GM23338 (cell line): ENCODE data around the gene IGFL4.
A peak's percentile ranks its signal among the peaks of the same experiment; 100 is the strongest.

ENCODE experiments used
- CREB1 ChIP-seq: fragments of 250-450 bp; sonication (Bioruptor Pico); IDR thresholded peaks from 2 replicates; pipeline ENCODE4 v1.5.0; 2020; ENCODE audit warnings: low read depth, mild to moderate bottlenecking, moderate library complexity
- EZH2 ChIP-seq: fragments of 200-600 bp; sonication (generic); IDR thresholded peaks from one replicate; pipeline ENCODE4 v1.8.0; 2017; ENCODE audit warnings: antibody characterized with exemption, mild to moderate bottlenecking, low read depth; ENCODE audit not compliant: unreplicated experiment
- EZH2phosphoT487 ChIP-seq: fragments of 200-600 bp; sonication (generic); IDR thresholded peaks from one replicate; pipeline ENCODE4 v1.8.1; 2018; ENCODE audit warnings: antibody characterized with exemption; ENCODE audit not compliant: unreplicated experiment
- JUNB ChIP-seq: IDR thresholded peaks from one replicate; pipeline ENCODE4 v1.6.1; 2016; ENCODE audit warnings: antibody characterized with exemption; ENCODE audit not compliant: unreplicated experiment
- NANOG ChIP-seq: IDR thresholded peaks from 2 replicates; pipeline ENCODE4 v1.6.1; 2016; ENCODE audit warnings: antibody characterized with exemption, borderline replicate concordance
- POLR2AphosphoS5 ChIP-seq: IDR thresholded peaks from 2 replicates; pipeline ENCODE4 v1.6.1; 2016; ENCODE audit warnings: antibody characterized with exemption, low read depth
- STAT1 ChIP-seq: IDR thresholded peaks from one replicate; pipeline ENCODE4 v1.6.1; 2016; ENCODE audit warnings: antibody characterized with exemption; ENCODE audit not compliant: unreplicated experiment
- ZNF114 ChIP-seq: fragments of 250-450 bp; sonication (Bioruptor Pico); IDR thresholded peaks from 2 replicates; pipeline ENCODE4 v1.5.0; 2020; ENCODE audit warnings: mild to moderate bottlenecking, moderate library complexity
- ZNF331 ChIP-seq: fragments of 250-450 bp; sonication (Bioruptor Pico); IDR thresholded peaks from 2 replicates; pipeline ENCODE4 v1.5.0; 2020; ENCODE audit warnings: low read depth, mild to moderate bottlenecking, moderate library complexity
- TF ChIP-seq, protein P1 (sequence below), 2 experiments: fragments of 200-600 bp in 1 of 2; sonication (generic) in 1 of 2; conservative IDR thresholded peaks; 2 replicates each; pipeline versions ENCODE4 v1.5.1 to v1.6.1; 2016 to 2017; ENCODE audit warnings: antibody characterized with exemption in 2 of 2, low read depth in 2 of 2, mild to moderate bottlenecking in 2 of 2, moderate library complexity in 1 of 2
- TF ChIP-seq, protein P2 (sequence below): IDR thresholded peaks from one replicate; pipeline ENCODE4 v1.6.1; 2018; ENCODE audit warnings: antibody characterized with exemption; ENCODE audit not compliant: unreplicated experiment
- TF ChIP-seq, protein P3 (sequence below): IDR thresholded peaks from 2 replicates; pipeline ENCODE4 v1.6.1; 2016; ENCODE audit warnings: antibody characterized with exemption
- TF ChIP-seq, protein P4 (sequence below): fragments of 250-450 bp; sonication (Bioruptor Pico); IDR thresholded peaks from 2 replicates; pipeline ENCODE4 v1.5.0; 2020; ENCODE audit warnings: mild to moderate bottlenecking, moderate library complexity

DNA sequence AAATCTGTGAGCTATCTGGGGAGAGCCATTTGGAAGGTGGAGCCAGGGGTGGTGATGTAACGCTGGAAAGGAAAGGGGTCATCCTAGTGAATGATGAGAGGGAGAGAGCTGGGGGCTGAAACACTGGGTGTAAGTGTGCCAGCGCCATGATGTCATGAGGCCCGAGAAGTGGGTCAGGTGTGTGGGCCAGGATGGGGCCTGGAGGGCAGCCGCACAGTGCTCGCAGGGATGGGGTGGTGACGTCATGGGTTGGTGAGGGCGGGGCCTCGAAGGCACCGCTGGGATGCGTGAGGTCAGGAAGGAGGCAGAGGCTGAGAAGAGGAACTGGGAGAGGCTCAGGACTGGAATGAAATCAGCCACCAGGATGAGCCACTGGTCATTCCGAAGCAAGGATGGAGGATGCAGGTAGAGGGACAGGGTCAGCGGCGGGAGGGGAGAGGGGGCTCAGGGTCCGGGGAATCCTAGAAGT lies 41.1 kb downstream of the IGFL4 start:
- TF ChIP-seq, protein P1, sequence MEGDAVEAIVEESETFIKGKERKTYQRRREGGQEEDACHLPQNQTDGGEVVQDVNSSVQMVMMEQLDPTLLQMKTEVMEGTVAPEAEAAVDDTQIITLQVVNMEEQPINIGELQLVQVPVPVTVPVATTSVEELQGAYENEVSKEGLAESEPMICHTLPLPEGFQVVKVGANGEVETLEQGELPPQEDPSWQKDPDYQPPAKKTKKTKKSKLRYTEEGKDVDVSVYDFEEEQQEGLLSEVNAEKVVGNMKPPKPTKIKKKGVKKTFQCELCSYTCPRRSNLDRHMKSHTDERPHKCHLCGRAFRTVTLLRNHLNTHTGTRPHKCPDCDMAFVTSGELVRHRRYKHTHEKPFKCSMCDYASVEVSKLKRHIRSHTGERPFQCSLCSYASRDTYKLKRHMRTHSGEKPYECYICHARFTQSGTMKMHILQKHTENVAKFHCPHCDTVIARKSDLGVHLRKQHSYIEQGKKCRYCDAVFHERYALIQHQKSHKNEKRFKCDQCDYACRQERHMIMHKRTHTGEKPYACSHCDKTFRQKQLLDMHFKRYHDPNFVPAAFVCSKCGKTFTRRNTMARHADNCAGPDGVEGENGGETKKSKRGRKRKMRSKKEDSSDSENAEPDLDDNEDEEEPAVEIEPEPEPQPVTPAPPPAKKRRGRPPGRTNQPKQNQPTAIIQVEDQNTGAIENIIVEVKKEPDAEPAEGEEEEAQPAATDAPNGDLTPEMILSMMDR (conservative IDR thresholded peaks at IDR 0.05; ENCODE audit: low read depth in 2 of 2) = no peak
- TF ChIP-seq EZH2phosphoT487 (no peak), EZH2 (no peak), POLR2AphosphoS5 (peak; percentile 39; the same call in 1 of the 2 replicates), CREB1 (CRISPR knock-in tag) (peak; percentile 96), JUNB (no peak), ZNF331 (CRISPR knock-in tag) (no peak), ZNF114 (no peak), STAT1 (no peak), NANOG (no peak)
- TF ChIP-seq, protein P2, sequence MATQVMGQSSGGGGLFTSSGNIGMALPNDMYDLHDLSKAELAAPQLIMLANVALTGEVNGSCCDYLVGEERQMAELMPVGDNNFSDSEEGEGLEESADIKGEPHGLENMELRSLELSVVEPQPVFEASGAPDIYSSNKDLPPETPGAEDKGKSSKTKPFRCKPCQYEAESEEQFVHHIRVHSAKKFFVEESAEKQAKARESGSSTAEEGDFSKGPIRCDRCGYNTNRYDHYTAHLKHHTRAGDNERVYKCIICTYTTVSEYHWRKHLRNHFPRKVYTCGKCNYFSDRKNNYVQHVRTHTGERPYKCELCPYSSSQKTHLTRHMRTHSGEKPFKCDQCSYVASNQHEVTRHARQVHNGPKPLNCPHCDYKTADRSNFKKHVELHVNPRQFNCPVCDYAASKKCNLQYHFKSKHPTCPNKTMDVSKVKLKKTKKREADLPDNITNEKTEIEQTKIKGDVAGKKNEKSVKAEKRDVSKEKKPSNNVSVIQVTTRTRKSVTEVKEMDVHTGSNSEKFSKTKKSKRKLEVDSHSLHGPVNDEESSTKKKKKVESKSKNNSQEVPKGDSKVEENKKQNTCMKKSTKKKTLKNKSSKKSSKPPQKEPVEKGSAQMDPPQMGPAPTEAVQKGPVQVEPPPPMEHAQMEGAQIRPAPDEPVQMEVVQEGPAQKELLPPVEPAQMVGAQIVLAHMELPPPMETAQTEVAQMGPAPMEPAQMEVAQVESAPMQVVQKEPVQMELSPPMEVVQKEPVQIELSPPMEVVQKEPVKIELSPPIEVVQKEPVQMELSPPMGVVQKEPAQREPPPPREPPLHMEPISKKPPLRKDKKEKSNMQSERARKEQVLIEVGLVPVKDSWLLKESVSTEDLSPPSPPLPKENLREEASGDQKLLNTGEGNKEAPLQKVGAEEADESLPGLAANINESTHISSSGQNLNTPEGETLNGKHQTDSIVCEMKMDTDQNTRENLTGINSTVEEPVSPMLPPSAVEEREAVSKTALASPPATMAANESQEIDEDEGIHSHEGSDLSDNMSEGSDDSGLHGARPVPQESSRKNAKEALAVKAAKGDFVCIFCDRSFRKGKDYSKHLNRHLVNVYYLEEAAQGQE = no peak
- TF ChIP-seq, protein P3, sequence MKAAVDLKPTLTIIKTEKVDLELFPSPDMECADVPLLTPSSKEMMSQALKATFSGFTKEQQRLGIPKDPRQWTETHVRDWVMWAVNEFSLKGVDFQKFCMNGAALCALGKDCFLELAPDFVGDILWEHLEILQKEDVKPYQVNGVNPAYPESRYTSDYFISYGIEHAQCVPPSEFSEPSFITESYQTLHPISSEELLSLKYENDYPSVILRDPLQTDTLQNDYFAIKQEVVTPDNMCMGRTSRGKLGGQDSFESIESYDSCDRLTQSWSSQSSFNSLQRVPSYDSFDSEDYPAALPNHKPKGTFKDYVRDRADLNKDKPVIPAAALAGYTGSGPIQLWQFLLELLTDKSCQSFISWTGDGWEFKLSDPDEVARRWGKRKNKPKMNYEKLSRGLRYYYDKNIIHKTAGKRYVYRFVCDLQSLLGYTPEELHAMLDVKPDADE = no peak
- TF ChIP-seq, protein P4, sequence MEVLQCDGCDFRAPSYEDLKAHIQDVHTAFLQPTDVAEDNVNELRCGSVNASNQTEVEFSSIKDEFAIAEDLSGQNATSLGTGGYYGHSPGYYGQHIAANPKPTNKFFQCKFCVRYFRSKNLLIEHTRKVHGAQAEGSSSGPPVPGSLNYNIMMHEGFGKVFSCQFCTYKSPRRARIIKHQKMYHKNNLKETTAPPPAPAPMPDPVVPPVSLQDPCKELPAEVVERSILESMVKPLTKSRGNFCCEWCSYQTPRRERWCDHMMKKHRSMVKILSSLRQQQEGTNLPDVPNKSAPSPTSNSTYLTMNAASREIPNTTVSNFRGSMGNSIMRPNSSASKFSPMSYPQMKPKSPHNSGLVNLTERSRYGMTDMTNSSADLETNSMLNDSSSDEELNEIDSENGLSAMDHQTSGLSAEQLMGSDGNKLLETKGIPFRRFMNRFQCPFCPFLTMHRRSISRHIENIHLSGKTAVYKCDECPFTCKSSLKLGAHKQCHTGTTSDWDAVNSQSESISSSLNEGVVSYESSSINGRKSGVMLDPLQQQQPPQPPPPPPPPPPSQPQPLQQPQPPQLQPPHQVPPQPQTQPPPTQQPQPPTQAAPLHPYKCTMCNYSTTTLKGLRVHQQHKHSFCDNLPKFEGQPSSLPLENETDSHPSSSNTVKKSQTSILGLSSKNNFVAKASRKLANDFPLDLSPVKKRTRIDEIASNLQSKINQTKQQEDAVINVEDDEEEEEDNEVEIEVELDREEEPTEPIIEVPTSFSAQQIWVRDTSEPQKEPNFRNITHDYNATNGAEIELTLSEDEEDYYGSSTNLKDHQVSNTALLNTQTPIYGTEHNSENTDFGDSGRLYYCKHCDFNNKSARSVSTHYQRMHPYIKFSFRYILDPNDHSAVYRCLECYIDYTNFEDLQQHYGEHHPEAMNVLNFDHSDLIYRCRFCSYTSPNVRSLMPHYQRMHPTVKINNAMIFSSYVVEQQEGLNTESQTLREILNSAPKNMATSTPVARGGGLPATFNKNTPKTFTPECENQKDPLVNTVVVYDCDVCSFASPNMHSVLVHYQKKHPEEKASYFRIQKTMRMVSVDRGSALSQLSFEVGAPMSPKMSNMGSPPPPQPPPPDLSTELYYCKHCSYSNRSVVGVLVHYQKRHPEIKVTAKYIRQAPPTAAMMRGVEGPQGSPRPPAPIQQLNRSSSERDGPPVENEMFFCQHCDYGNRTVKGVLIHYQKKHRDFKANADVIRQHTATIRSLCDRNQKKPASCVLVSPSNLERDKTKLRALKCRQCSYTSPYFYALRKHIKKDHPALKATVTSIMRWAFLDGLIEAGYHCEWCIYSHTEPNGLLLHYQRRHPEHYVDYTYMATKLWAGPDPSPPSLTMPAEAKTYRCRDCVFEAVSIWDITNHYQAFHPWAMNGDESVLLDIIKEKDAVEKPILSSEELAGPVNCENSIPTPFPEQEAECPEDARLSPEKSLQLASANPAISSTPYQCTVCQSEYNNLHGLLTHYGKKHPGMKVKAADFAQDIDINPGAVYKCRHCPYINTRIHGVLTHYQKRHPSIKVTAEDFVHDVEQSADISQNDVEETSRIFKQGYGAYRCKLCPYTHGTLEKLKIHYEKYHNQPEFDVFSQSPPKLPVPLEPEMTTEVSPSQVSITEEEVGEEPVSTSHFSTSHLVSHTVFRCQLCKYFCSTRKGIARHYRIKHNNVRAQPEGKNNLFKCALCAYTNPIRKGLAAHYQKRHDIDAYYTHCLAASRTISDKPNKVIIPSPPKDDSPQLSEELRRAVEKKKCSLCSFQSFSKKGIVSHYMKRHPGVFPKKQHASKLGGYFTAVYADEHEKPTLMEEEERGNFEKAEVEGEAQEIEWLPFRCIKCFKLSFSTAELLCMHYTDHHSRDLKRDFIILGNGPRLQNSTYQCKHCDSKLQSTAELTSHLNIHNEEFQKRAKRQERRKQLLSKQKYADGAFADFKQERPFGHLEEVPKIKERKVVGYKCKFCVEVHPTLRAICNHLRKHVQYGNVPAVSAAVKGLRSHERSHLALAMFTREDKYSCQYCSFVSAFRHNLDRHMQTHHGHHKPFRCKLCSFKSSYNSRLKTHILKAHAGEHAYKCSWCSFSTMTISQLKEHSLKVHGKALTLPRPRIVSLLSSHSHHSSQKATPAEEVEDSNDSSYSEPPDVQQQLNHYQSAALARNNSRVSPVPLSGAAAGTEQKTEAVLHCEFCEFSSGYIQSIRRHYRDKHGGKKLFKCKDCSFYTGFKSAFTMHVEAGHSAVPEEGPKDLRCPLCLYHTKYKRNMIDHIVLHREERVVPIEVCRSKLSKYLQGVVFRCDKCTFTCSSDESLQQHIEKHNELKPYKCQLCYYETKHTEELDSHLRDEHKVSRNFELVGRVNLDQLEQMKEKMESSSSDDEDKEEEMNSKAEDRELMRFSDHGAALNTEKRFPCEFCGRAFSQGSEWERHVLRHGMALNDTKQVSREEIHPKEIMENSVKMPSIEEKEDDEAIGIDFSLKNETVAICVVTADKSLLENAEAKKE (CRISPR knock-in tag) = no peak
